GM23338 (cell line): ENCODE data around the gene TMEM247. TPM values are rescaled to one million over a fixed set of nuclear protein-coding genes. Genes with fewer than 3 reads are reported as not detected.

Experiments used
- ATAC-seq: fragments of 200-7000 bp; cut with Tn5 transposase; 3 replicates; pipeline ENCODE4 v1.9.1; 2020
- DNase-seq: peaks from one replicate; pipeline ENCODE4 v3.0.0-alpha.2; 2015; ENCODE audit warnings: low spot score
- H2AFZ ChIP-seq: fragments of 200-600 bp; sonication (generic); 2 replicates; pipeline ENCODE4 v1.8.0; 2016; ENCODE audit warnings: antibody characterized with exemption, mild to moderate bottlenecking, moderate library complexity
- H3F3A ChIP-seq: fragments of 200-600 bp; sonication (generic); replicated peaks from 2 replicates; pipeline ENCODE4 v1.8.0; 2017; ENCODE audit warnings: antibody characterized with exemption, mixed run types, low read depth
- H3K27ac ChIP-seq: fragments of 200-600 bp; sonication (generic); 2 replicates; pipeline ENCODE4 v1.6.1; 2016; ENCODE audit warnings: low read depth
- H3K27me3 ChIP-seq: fragments of 200-600 bp; sonication (generic); 2 replicates; pipeline ENCODE4 v1.8.0; 2016; ENCODE audit warnings: mild to moderate bottlenecking, mixed run types, moderate library complexity; ENCODE audit not compliant: insufficient read depth
- H3K36me3 ChIP-seq: fragments of 200-600 bp; sonication (generic); 2 replicates; pipeline ENCODE4 v1.8.0; 2016; ENCODE audit warnings: mild to moderate bottlenecking; ENCODE audit not compliant: insufficient read depth
- H3K4me1 ChIP-seq: fragments of 200-600 bp; sonication (generic); 2 replicates; pipeline ENCODE4 v1.8.0; 2016; ENCODE audit warnings: mild to moderate bottlenecking, moderate library complexity; ENCODE audit not compliant: insufficient read depth
- H3K4me2 ChIP-seq: fragments of 200-600 bp; sonication (generic); 2 replicates; pipeline ENCODE4 v1.7.1; 2017; ENCODE audit warnings: mixed run types
- H3K4me3 ChIP-seq: fragments of 200-600 bp; sonication (generic); 2 replicates; pipeline ENCODE4 v1.6.1; 2016; ENCODE audit warnings: mixed run types
- H3K79me2 ChIP-seq: fragments of 200-600 bp; sonication (generic); replicated peaks from 2 replicates; pipeline ENCODE4 v1.8.0; 2017; ENCODE audit warnings: mild to moderate bottlenecking; ENCODE audit not compliant: insufficient read depth
- H3K9me2 ChIP-seq: fragments of 200-600 bp; sonication (generic); 2 replicates; pipeline ENCODE4 v1.8.0; 2017; ENCODE audit not compliant: insufficient read depth
- H4K20me1 ChIP-seq: fragments of 200-600 bp; sonication (generic); replicated peaks from 2 replicates; pipeline ENCODE4 v1.8.0; 2017; ENCODE audit warnings: mild to moderate bottlenecking; ENCODE audit not compliant: insufficient read depth
- H3K27ac Mint-ChIP-seq: 2 replicates; pipeline ENCODE4 v1.8.0; 2020; ENCODE audit warnings: inconsistent platforms, mild to moderate bottlenecking, moderate library complexity, mixed read lengths
- H3K27me3 Mint-ChIP-seq: 3 replicates; pipeline ENCODE4 v1.8.0; 2022; ENCODE audit warnings: low read depth, mild to moderate bottlenecking, moderate library complexity, mixed read lengths, inconsistent platforms; ENCODE audit not compliant: insufficient read depth, poor library complexity
- H3K36me3 Mint-ChIP-seq: 3 replicates; pipeline ENCODE4 v1.8.0; 2021; ENCODE audit warnings: low read depth, mild to moderate bottlenecking, inconsistent platforms, moderate library complexity, mixed read lengths
- H3K4me1 Mint-ChIP-seq: 3 replicates; pipeline ENCODE4 v1.8.0; 2020; ENCODE audit warnings: mild to moderate bottlenecking, inconsistent platforms, mixed read lengths
- H3K4me3 Mint-ChIP-seq: 3 replicates; pipeline ENCODE4 v1.8.0; 2021; ENCODE audit warnings: moderate library complexity, mild to moderate bottlenecking, inconsistent platforms, mixed read lengths
- H3K9me3 Mint-ChIP-seq: 3 replicates; pipeline ENCODE4 v1.8.0; 2020; ENCODE audit warnings: moderate library complexity, mild to moderate bottlenecking, inconsistent platforms, mixed read lengths
- CREB1 ChIP-seq: fragments of 250-450 bp; sonication (Bioruptor Pico); IDR thresholded peaks from 2 replicates; pipeline ENCODE4 v1.5.0; 2020; ENCODE audit warnings: low read depth, mild to moderate bottlenecking, moderate library complexity
- CTCF ChIP-seq, 2 experiments: fragments of 200-600 bp in 1 of 2; sonication (generic) in 1 of 2; conservative IDR thresholded peaks; 2 replicates each; pipeline versions ENCODE4 v1.5.1 to v1.6.1; 2016 to 2017; ENCODE audit warnings: antibody characterized with exemption in 2 of 2, low read depth in 2 of 2, mild to moderate bottlenecking in 2 of 2, moderate library complexity in 1 of 2
- ETS1 ChIP-seq: IDR thresholded peaks from 2 replicates; pipeline ENCODE4 v1.6.1; 2016; ENCODE audit warnings: antibody characterized with exemption
- EZH2 ChIP-seq: fragments of 200-600 bp; sonication (generic); IDR thresholded peaks from one replicate; pipeline ENCODE4 v1.8.0; 2017; ENCODE audit warnings: antibody characterized with exemption, mild to moderate bottlenecking, low read depth; ENCODE audit not compliant: unreplicated experiment
- EZH2phosphoT487 ChIP-seq: fragments of 200-600 bp; sonication (generic); IDR thresholded peaks from one replicate; pipeline ENCODE4 v1.8.1; 2018; ENCODE audit warnings: antibody characterized with exemption; ENCODE audit not compliant: unreplicated experiment
- JUNB ChIP-seq: IDR thresholded peaks from one replicate; pipeline ENCODE4 v1.6.1; 2016; ENCODE audit warnings: antibody characterized with exemption; ENCODE audit not compliant: unreplicated experiment
- NANOG ChIP-seq: IDR thresholded peaks from 2 replicates; pipeline ENCODE4 v1.6.1; 2016; ENCODE audit warnings: antibody characterized with exemption, borderline replicate concordance
- POLR2AphosphoS5 ChIP-seq: IDR thresholded peaks from 2 replicates; pipeline ENCODE4 v1.6.1; 2016; ENCODE audit warnings: antibody characterized with exemption, low read depth
- REST ChIP-seq: IDR thresholded peaks from one replicate; pipeline ENCODE4 v1.6.1; 2018; ENCODE audit warnings: antibody characterized with exemption; ENCODE audit not compliant: unreplicated experiment
- STAT1 ChIP-seq: IDR thresholded peaks from one replicate; pipeline ENCODE4 v1.6.1; 2016; ENCODE audit warnings: antibody characterized with exemption; ENCODE audit not compliant: unreplicated experiment
- ZNF114 ChIP-seq: fragments of 250-450 bp; sonication (Bioruptor Pico); IDR thresholded peaks from 2 replicates; pipeline ENCODE4 v1.5.0; 2020; ENCODE audit warnings: mild to moderate bottlenecking, moderate library complexity
- ZNF331 ChIP-seq: fragments of 250-450 bp; sonication (Bioruptor Pico); IDR thresholded peaks from 2 replicates; pipeline ENCODE4 v1.5.0; 2020; ENCODE audit warnings: low read depth, mild to moderate bottlenecking, moderate library complexity
- ZNF462 ChIP-seq: fragments of 250-450 bp; sonication (Bioruptor Pico); IDR thresholded peaks from 2 replicates; pipeline ENCODE4 v1.5.0; 2020; ENCODE audit warnings: mild to moderate bottlenecking, moderate library complexity
- polyA plus RNA-seq: library from polyadenylated mRNA; unstranded; fragments of >200 nt; fragmentation: Nextera tagmentation; extraction: Ambion mirVana; gene quantifications from 2 replicates; pipeline ENCODE4 v1.2.1, GENCODE V29; 2016
- total RNA-seq: library from RNA; depleted of rRNA; stranded (reverse); fragments of >200 nt; shearing (Covaris generic); gene quantifications from 2 replicates; pipeline ENCODE4 v1.2.3, GENCODE V29; 2014

The TMEM247 gene
- total and polyA plus RNA-seq, 2 experiments from 2014 or later, result not detected

- no peaks in the 10 kb centered on the region for H3K4me1 Mint-ChIP-seq
- Histone ChIP-seq H3K4me1 (no peaks in the 10 kb centered on the region), H3K9me2 (no peaks in the 10 kb centered on the region), H2AFZ (no peak overlapping the region), H3K27me3 (no peaks in the 10 kb centered on the region), H3K4me3 (no peak overlapping the region), H3K79me2 (no peaks in the 10 kb centered on the region), H3K27ac (no peak overlapping the region), H3K36me3 (no peaks in the 10 kb centered on the region), H3K4me2 (no peak overlapping the region), H3F3A (no peaks in the 10 kb centered on the region), H4K20me1 (no peaks in the 10 kb centered on the region)
- H3K27ac Mint-ChIP-seq, result no peak overlapping the region
- H3K27me3 Mint-ChIP-seq, result no peaks in the 10 kb centered on the region
- TF ChIP-seq ZNF114, result no peak
- TF ChIP-seq ETS1, result no peak
- no peak for TF ChIP-seq ZNF462
- TF ChIP-seq ZNF331, result no peak
- no peak for TF ChIP-seq EZH2phosphoT487
- TF ChIP-seq EZH2, result no peak
- no peak for TF ChIP-seq JUNB
- no peak for TF ChIP-seq CTCF (conservative IDR thresholded peaks at IDR 0.05; ENCODE audit: low read depth in 2 of 2)
- no peak for TF ChIP-seq CREB1 (CRISPR knock-in tag)
- no peak for TF ChIP-seq REST
- no peak for TF ChIP-seq NANOG
- TF ChIP-seq POLR2AphosphoS5, result no peak
- no peak for TF ChIP-seq STAT1
- DNase-seq, result no peak
- ATAC-seq, result no peak
- no peak overlapping the region for H3K4me3 Mint-ChIP-seq
- H3K9me3 Mint-ChIP-seq, result peaks cover 6% of the 10 kb centered on the region; the same call in 2 of the 3 replicates
- no peaks in the 10 kb centered on the region; the same call in 2 of the 3 replicates for H3K36me3 Mint-ChIP-seq
Measured at GRCh38 chr2:46519265-46519664, 39.9 kb downstream of the TMEM247 start.
